Measurements from ENCODE around the gene FBLN5. TPM values are rescaled to one million over a fixed set of nuclear protein-coding genes. Genes with fewer than 3 reads are reported as not detected.

FBLN5 gene
- total and polyA plus RNA-seq, 7 donors = 3.0 to 253 (median 91.8) TPM

- H3K9me3 ChIP-seq = no peaks in the 10 kb centered on the region
- peak; percentile 39 for DNase-seq
- peaks cover 0 to 14% (median 0%) of the 10 kb centered on the region in 4 donors for H3K36me3 ChIP-seq
- 45 to 56% methylated on average over 7 of the region's 7 CpGs for WGBS, 2 donors
- H3K27me3 ChIP-seq = no peaks in the 10 kb centered on the region
- intact Hi-C loops (cut with DNase I) = no loop called here
- no peak for TF ChIP-seq POLR2A (IDR thresholded peaks at IDR 0.05)
- peak in 1 of 4 experiments; percentile 13 for TF ChIP-seq CTCF (IDR thresholded peaks at IDR 0.05)
- TF ChIP-seq POLR2AphosphoS5 (IDR thresholded peaks at IDR 0.05) = no peak
- no peak for TF ChIP-seq EP300 (IDR thresholded peaks at IDR 0.05)
- H3K4me3 ChIP-seq = no peak overlapping the region
- H3K27ac ChIP-seq = peak overlapping the region in 2 of 4 donors; percentile 41 to 76
- peaks cover 0 to 69% (median 48%) of the 10 kb centered on the region in 4 donors for H3K4me1 ChIP-seq
These were observed 54.5 kb downstream of the FBLN5 start for GRCh38 chr14:91893007-91893406.

GRCh38 chr14:91891721-91892220, 55.7 kb downstream of the FBLN5 start:
- intact Hi-C loops (cut with DNase I) = no loop called here
- Histone ChIP-seq H3K27me3 (no peaks in the 10 kb centered on the region), H3K9me3 (no peaks in the 10 kb centered on the region), H3K36me3 (peaks cover 0 to 14% (median 0%) of the 10 kb centered on the region in 4 donors), H3K4me3 (no peak overlapping the region), H3K27ac (peak overlapping the region; percentile 41 to 76 (median 58)), H3K4me1 (peaks cover 0 to 56% (median 36%) of the 10 kb centered on the region in 4 donors)
- TF ChIP-seq POLR2AphosphoS5 (IDR thresholded peaks at IDR 0.05) = peak in 2 of 4 donors; percentile 11
- TF ChIP-seq POLR2A (IDR thresholded peaks at IDR 0.05) = no peak
- WGBS, 2 donors = 89 to 92% methylated on average over 3 of the region's 3 CpGs
- no peak for DNase-seq

GRCh38 chr14:91891101-91891500, 56.4 kb downstream of the FBLN5 start:
- intact Hi-C loops (cut with DNase I) = no loop called here
- 92 to 95% methylated on average over 5 of the region's 5 CpGs for WGBS, 2 donors
- no peak for TF ChIP-seq EP300 (IDR thresholded peaks at IDR 0.05)
- no peak for TF ChIP-seq CTCF (IDR thresholded peaks at IDR 0.05)
- no peak for TF ChIP-seq POLR2A (IDR thresholded peaks at IDR 0.05)
- Histone ChIP-seq H3K4me3 (no peak overlapping the region), H3K36me3 (peaks cover 0 to 14% (median 0%) of the 10 kb centered on the region in 4 donors), H3K4me1 (peaks cover 0 to 50% (median 29%) of the 10 kb centered on the region in 4 donors), H3K27me3 (no peaks in the 10 kb centered on the region), H3K9me3 (no peaks in the 10 kb centered on the region), H3K27ac (peak overlapping the region in 2 of 4 donors; percentile 72 to 76)
- no peak for DNase-seq

- Histone ChIP-seq H3K4me3 (no peak overlapping the region), H3K9me3 (no peaks in the 10 kb centered on the region), H3K36me3 (peaks cover 0 to 14% (median 0%) of the 10 kb centered on the region in 4 donors), H3K4me1 (peaks cover 0 to 45% (median 28%) of the 10 kb centered on the region in 4 donors), H3K27me3 (no peaks in the 10 kb centered on the region), H3K27ac (peak overlapping the region; percentile 47 to 76 (median 64))
- intact Hi-C loops (cut with DNase I) = no loop called here
- TF ChIP-seq EP300 (IDR thresholded peaks at IDR 0.05) = no peak
- TF ChIP-seq CTCF (IDR thresholded peaks at IDR 0.05) = no peak
- no peak for TF ChIP-seq POLR2A (IDR thresholded peaks at IDR 0.05)
- TF ChIP-seq POLR2AphosphoS5 (IDR thresholded peaks at IDR 0.05) = no peak
- DNase-seq = peak; percentile 65
- 44 to 48% methylated on average over 5 of the region's 5 CpGs for WGBS, 2 donors
These were observed 57.2 kb downstream of the FBLN5 start for GRCh38 chr14:91890291-91890749.

DNA sequence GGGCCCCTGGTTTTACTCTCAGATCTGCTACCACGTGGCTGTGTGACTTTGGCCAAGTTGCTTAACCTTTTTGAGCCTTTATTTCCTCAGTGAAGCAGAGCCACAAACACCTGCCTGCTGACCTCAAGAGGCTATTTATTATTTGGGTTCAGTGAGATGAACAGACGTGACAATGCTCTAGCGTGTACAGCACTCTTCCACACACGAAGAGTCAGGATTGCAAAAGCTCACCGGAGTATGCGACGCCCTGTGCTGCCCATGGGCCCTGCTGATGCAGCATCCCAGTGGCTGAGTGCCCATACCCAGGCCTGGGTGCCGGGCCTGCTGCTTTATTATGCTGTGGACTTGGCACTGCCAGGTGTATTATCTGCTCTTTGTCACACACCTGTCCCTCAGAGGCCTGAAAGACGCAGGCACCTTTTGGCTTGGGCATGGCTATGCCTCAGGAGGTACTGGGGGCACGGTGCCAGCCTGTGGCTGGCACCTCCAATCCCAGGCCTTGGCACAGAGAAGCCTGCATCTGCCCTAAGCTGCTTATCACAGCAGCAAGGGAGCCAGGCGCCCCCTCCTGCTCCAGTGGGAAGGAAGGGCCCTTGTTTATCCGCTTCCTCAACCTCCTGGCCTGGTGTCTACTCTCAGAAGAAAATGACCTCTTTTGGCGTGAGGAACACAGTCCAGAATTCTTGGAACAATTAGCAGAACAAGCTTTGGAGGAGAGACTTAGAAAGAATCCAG, 57.9 kb downstream of the FBLN5 start:
- TF ChIP-seq POLR2AphosphoS5 (IDR thresholded peaks at IDR 0.05) = peak in 2 of 4 donors; percentile 26 to 49
- no peak for TF ChIP-seq POLR2A (IDR thresholded peaks at IDR 0.05)
- TF ChIP-seq CTCF (IDR thresholded peaks at IDR 0.05) = no peak
- Histone ChIP-seq H3K4me1 (peaks cover 0 to 48% (median 28%) of the 10 kb centered on the region in 4 donors), H3K27ac (peak overlapping the region; percentile 34 to 76 (median 64)), H3K36me3 (peaks cover 0 to 16% (median 0%) of the 10 kb centered on the region in 4 donors), H3K9me3 (no peaks in the 10 kb centered on the region), H3K27me3 (no peaks in the 10 kb centered on the region), H3K4me3 (no peak overlapping the region)
- intact Hi-C loops (cut with DNase I) = no loop called here
- 23 to 69% methylated on average over 13 of the region's 13 CpGs for WGBS, 2 donors
- DNase-seq = peak; percentile 78

Data from sigmoid colon (tissue), 7 donors.